ENCODE measurements around the gene FBXW4.

FBXW4 gene

GRCh38 chr10:101695404-101695890, 477 bp upstream of the FBXW4 start:
- DNase-seq (ENCODE audit: low read depth, low spot score), result no peak

GRCh38 chr10:101693978-101694673, 844 bp downstream of the FBXW4 start:
- no peak for DNase-seq (ENCODE audit: low read depth, low spot score)

GRCh38 chr10:101693651-101693977, 1.4 kb downstream of the FBXW4 start:
- no peak for DNase-seq (ENCODE audit: low read depth, low spot score)

GRCh38 chr10:101691081-101691480, 3.9 kb downstream of the FBXW4 start:
- no peak for DNase-seq (ENCODE audit: low read depth, low spot score)

GRCh38 chr10:101690461-101690860, 4.5 kb downstream of the FBXW4 start:
- no peak for DNase-seq (ENCODE audit: low read depth, low spot score)

- no peak for DNase-seq (ENCODE audit: low read depth, low spot score)
Observed at GRCh38 chr10:101687071-101687658, 7.8 kb downstream of the FBXW4 start.

GRCh38 chr10:101686133-101686925, 8.6 kb downstream of the FBXW4 start:
- DNase-seq (ENCODE audit: low read depth, low spot score), result no peak

GRCh38 chr10:101684782-101685181, 10.2 kb downstream of the FBXW4 start:
- no peak for DNase-seq (ENCODE audit: low read depth, low spot score)

GRCh38 chr10:101683276-101683675, 11.7 kb downstream of the FBXW4 start:
- no peak for DNase-seq (ENCODE audit: low read depth, low spot score)

GRCh38 chr10:101682172-101682825, 12.7 kb downstream of the FBXW4 start:
- DNase-seq (ENCODE audit: low read depth, low spot score), result no peak

GRCh38 chr10:101676565-101676964, 18.4 kb downstream of the FBXW4 start:
- no peak for DNase-seq (ENCODE audit: low read depth, low spot score)

- no peak for DNase-seq (ENCODE audit: low read depth, low spot score)
Observed at GRCh38 chr10:101675115-101675514, 19.9 kb downstream of the FBXW4 start.

- DNase-seq (ENCODE audit: low read depth, low spot score), result no peak
Observed at GRCh38 chr10:101672536-101672935, 22.4 kb downstream of the FBXW4 start.

GRCh38 chr10:101671453-101671852, 23.5 kb downstream of the FBXW4 start:
- DNase-seq (ENCODE audit: low read depth, low spot score), result no peak

- no peak for DNase-seq (ENCODE audit: low read depth, low spot score)
Observed at GRCh38 chr10:101670635-101671034, 24.3 kb downstream of the FBXW4 start.

- no peak for DNase-seq (ENCODE audit: low read depth, low spot score)
Observed at GRCh38 chr10:101669181-101669580, 25.8 kb downstream of the FBXW4 start.

- no peak for DNase-seq (ENCODE audit: low read depth, low spot score)
Observed at GRCh38 chr10:101668566-101668965, 26.4 kb downstream of the FBXW4 start.

- DNase-seq (ENCODE audit: low read depth, low spot score), result no peak
Observed at GRCh38 chr10:101666083-101666482, 28.9 kb downstream of the FBXW4 start.

- no peak for DNase-seq (ENCODE audit: low read depth, low spot score)
Observed at GRCh38 chr10:101663097-101663496, 31.9 kb downstream of the FBXW4 start.

GRCh38 chr10:101660256-101660655, 34.7 kb downstream of the FBXW4 start:
- DNase-seq (ENCODE audit: low read depth, low spot score), result no peak

GRCh38 chr10:101658975-101659374, 36.0 kb downstream of the FBXW4 start:
- DNase-seq (ENCODE audit: low read depth, low spot score), result no peak

- no peak for DNase-seq (ENCODE audit: low read depth, low spot score)
Observed at GRCh38 chr10:101656890-101657289, 38.1 kb downstream of the FBXW4 start.

Data from iPS DF 19.7 (cell line).